OCI-LY7 (cell line): ENCODE data around the gene CUEDC1. TPM values are rescaled to one million over a fixed set of nuclear protein-coding genes. Genes with fewer than 3 reads are reported as not detected.

Experiments used
- BruUV-seq: library from RNA; stranded (reverse); fragments of 400-500 nt; replicated peaks from 2 replicates; lab custom pipeline; 2021; lab: Mats Ljungman, UMichigan
- CTCF ChIA-PET: fragments of 300-600 bp; sonication (Branson Sonifier 250); formaldehyde crosslinking; loops from one replicate; lab custom pipeline; 2022; ENCODE audit warnings: antibody characterized with exemption; ENCODE audit not compliant: unreplicated experiment; lab: Charles Lee
- POLR2A ChIA-PET: fragments of 300-600 bp; sonication (Branson Sonifier 250); formaldehyde crosslinking; loops from one replicate; lab custom pipeline; 2022; ENCODE audit warnings: antibody characterized with exemption; lab: Charles Lee
- DNase-seq: peaks from one replicate; pipeline ENCODE4 v3.0.0-alpha.2; 2015; ENCODE audit warnings: low spot score
- H2AFZ ChIP-seq: fragments of 200-600 bp; sonication (generic), shearing (Covaris generic); 2 replicates; pipeline ENCODE4 v1.6.1; 2014; ENCODE audit warnings: mild to moderate bottlenecking, antibody characterized with exemption, low read length, moderate library complexity
- H3K27ac ChIP-seq: fragments of 200-600 bp; sonication (generic); 2 replicates; pipeline ENCODE4 v1.5.1; 2014; ENCODE audit warnings: mixed run types, low read depth, mild to moderate bottlenecking, moderate library complexity, low read length, inconsistent platforms; ENCODE audit not compliant: poor library complexity, severe bottlenecking
- H3K36me3 ChIP-seq: fragments of 200-600 bp; sonication (generic); 2 replicates; pipeline ENCODE4 v1.6.1; 2014; ENCODE audit warnings: mild to moderate bottlenecking, antibody characterized with exemption, low read length, moderate library complexity, mixed read lengths; ENCODE audit not compliant: insufficient read depth
- H3K4me1 ChIP-seq: fragments of 200-600 bp; sonication (generic); 2 replicates; pipeline ENCODE4 v1.5.1; 2014; ENCODE audit warnings: mild to moderate bottlenecking, low read length; ENCODE audit not compliant: insufficient read depth, poor library complexity, severe bottlenecking
- H3K4me2 ChIP-seq: fragments of 200-600 bp; sonication (generic); 2 replicates; pipeline ENCODE4 v1.6.1; 2014; ENCODE audit warnings: mild to moderate bottlenecking, low read length
- H3K4me3 ChIP-seq: fragments of 200-600 bp; sonication (generic); 2 replicates; pipeline ENCODE4 v1.5.1; 2014; ENCODE audit warnings: mild to moderate bottlenecking, low read depth, low read length; ENCODE audit not compliant: poor library complexity, severe bottlenecking
- H3K79me2 ChIP-seq: fragments of 200-600 bp; sonication (generic); 2 replicates; pipeline ENCODE4 v1.6.1; 2016; ENCODE audit warnings: low read depth, mild to moderate bottlenecking, low read length, moderate library complexity, mixed read lengths; ENCODE audit not compliant: insufficient read depth
- H3K9me2 ChIP-seq: fragments of 200-600 bp; sonication (generic); 2 replicates; pipeline ENCODE4 v1.6.1; 2016; ENCODE audit warnings: mild to moderate bottlenecking, low read length, mixed read lengths; ENCODE audit not compliant: insufficient read depth
- H3K9me3 ChIP-seq: fragments of 200-600 bp; sonication (generic); 2 replicates; pipeline ENCODE4 v1.6.1; 2014; ENCODE audit warnings: mild to moderate bottlenecking, mixed run types, low read length, mixed read lengths
- H4K20me1 ChIP-seq: fragments of 200-600 bp; sonication (generic); 2 replicates; pipeline ENCODE4 v1.6.1; 2014; ENCODE audit warnings: mild to moderate bottlenecking, antibody characterized with exemption, low read length, moderate library complexity, mixed read lengths; ENCODE audit not compliant: insufficient read depth
- CTCF ChIP-seq: fragments of 200-600 bp; sonication (generic); conservative IDR thresholded peaks from 2 replicates; pipeline ENCODE4 v1.5.1; 2014; ENCODE audit warnings: mild to moderate bottlenecking, antibody characterized with exemption, low read length, moderate library complexity, mixed read lengths
- EZH2phosphoT487 ChIP-seq: fragments of 200-600 bp; sonication (generic); IDR thresholded peaks from 2 replicates; pipeline ENCODE4 v1.6.1; 2018; ENCODE audit warnings: low read depth, borderline replicate concordance, mild to moderate bottlenecking, mixed run types, antibody characterized with exemption, low read length, moderate library complexity, mixed read lengths
- intact Hi-C: fragments of 100-400 bp; cut with micrococcal nuclease; formaldehyde crosslinking; loops from one replicate; pipeline ENCODE4 v1.10.0; 2022; ENCODE audit not compliant: unreplicated experiment
- total RNA-seq, 2 experiments: library from RNA; depleted of rRNA in 1 of 2; stranded (reverse); fragments of >200 nt in 1 of 2; shearing (Covaris generic) in 1 of 2; gene quantifications; 2 replicates each; pipeline ENCODE4 v1.2.3, GENCODE V29; 2014 to 2022

Gene CUEDC1
- total RNA-seq, 2 experiments from 2014 or later = 0.74 TPM; not detected in 1

GRCh38 chr17:57984261-57984890 lies 29.2 kb upstream of the CUEDC1 start:
- Histone ChIP-seq H2AFZ (no peak overlapping the region), H3K27ac (no peak overlapping the region), H3K4me3 (no peak overlapping the region), H3K9me2 (no peaks in the 10 kb centered on the region), H3K79me2 (peaks cover 48% of the 10 kb centered on the region), H3K9me3 (no peaks in the 10 kb centered on the region), H3K4me1 (peaks cover 19% of the 10 kb centered on the region), H3K4me2 (0 out of 2 replicates have a peak overlapping the region, but pooled peaks have one; percentile 31), H4K20me1 (peaks cover 30% of the 10 kb centered on the region; the same call in 1 of the 2 replicates), H3K36me3 (peaks cover 59% of the 10 kb centered on the region)
- POLR2A ChIA-PET = interaction anchor here (1.3 kb wide), 1 partner anchor 9 kb away, joined by 4 read pairs; no protein-coding TSS in a partner anchor
- no peak for DNase-seq
- intact Hi-C loops = no loop called here
- CTCF ChIA-PET = no interaction called here
- TF ChIP-seq EZH2phosphoT487 (no peak), CTCF (no peak)
- no TSS peak for BruUV-seq

- no peaks in the 10 kb centered on the region for H3K9me3 ChIP-seq
- H2AFZ ChIP-seq = no peak overlapping the region
- H4K20me1 ChIP-seq = peaks cover 30% of the 10 kb centered on the region; the same call in 1 of the 2 replicates
- H3K27ac ChIP-seq = no peak overlapping the region
- peaks cover 10% of the 10 kb centered on the region for H3K4me1 ChIP-seq
- H3K4me3 ChIP-seq = no peak overlapping the region
- no peak overlapping the region for H3K4me2 ChIP-seq
- POLR2A ChIA-PET = interaction anchor here (0.6 kb wide), 1 partner anchor 10 kb away, joined by 3 read pairs; no protein-coding TSS in a partner anchor
- intact Hi-C loops = no loop called here
- peaks cover 68% of the 10 kb centered on the region for H3K36me3 ChIP-seq
- CTCF ChIA-PET = no interaction called here
- TF ChIP-seq CTCF (no peak), EZH2phosphoT487 (no peak)
- no peak for DNase-seq
- BruUV-seq = no TSS peak
- peaks cover 48% of the 10 kb centered on the region for H3K79me2 ChIP-seq
- no peaks in the 10 kb centered on the region for H3K9me2 ChIP-seq
These were observed 28.2 kb upstream of the CUEDC1 start for GRCh38 chr17:57983446-57983845.

GRCh38 chr17:57982452-57983170 lies 27.4 kb upstream of the CUEDC1 start:
- ChIA-PET POLR2A (no interaction called here), CTCF (no interaction called here)
- BruUV-seq = no TSS peak
- Histone ChIP-seq H3K4me1 (peaks cover 10% of the 10 kb centered on the region), H3K4me3 (no peak overlapping the region), H3K4me2 (no peak overlapping the region), H3K36me3 (peaks cover 77% of the 10 kb centered on the region), H3K9me2 (no peaks in the 10 kb centered on the region), H4K20me1 (peaks cover 30% of the 10 kb centered on the region; the same call in 1 of the 2 replicates), H3K9me3 (no peaks in the 10 kb centered on the region), H3K27ac (no peak overlapping the region), H2AFZ (no peak overlapping the region), H3K79me2 (peaks cover 46% of the 10 kb centered on the region)
- intact Hi-C loops = no loop called here
- no peak for DNase-seq
- TF ChIP-seq EZH2phosphoT487 = no peak
- no peak for TF ChIP-seq CTCF
